Vagina (tissue), 2 donors: Measurements from ENCODE around the gene CAPZA3. TPM values are rescaled to one million over a fixed set of nuclear protein-coding genes. Genes with fewer than 3 reads are reported as not detected.

Source experiments
- DNase-seq, 2 donors: peaks; one replicate each; pipeline ENCODE4 v3.0.0-alpha.2; 2017; ENCODE audit errors: extremely low spot score in 2 of 2
- H3K27ac ChIP-seq: fragments of 200-600 bp; sonication (generic); one replicate; pipeline ENCODE4 v1.5.1; 2019
- H3K27me3 ChIP-seq: fragments of 200-600 bp; sonication (generic); one replicate; pipeline ENCODE4 v1.5.1; 2019
- H3K36me3 ChIP-seq, 2 donors: fragments of 200-600 bp; sonication (generic); one replicate each; pipeline ENCODE4 v1.5.1; 2017 to 2019
- H3K4me1 ChIP-seq: fragments of 200-600 bp; sonication (generic); one replicate; pipeline ENCODE4 v1.5.1; 2019
- H3K4me3 ChIP-seq, 2 donors: fragments of 200-600 bp; sonication (generic); 1 replicate in 1 of 2; 2 replicates in 1 of 2; pipeline ENCODE4 v1.5.1; 2016 to 2019
- H3K9me3 ChIP-seq: fragments of 200-600 bp; sonication (generic); one replicate; pipeline ENCODE4 v1.5.1; 2019
- CTCF ChIP-seq, 3 experiments: fragments of 450-650 bp in 2 of 3; fragments of 200-600 bp in 1 of 3; sonication (generic) in 1 of 3; IDR thresholded peaks; one replicate each; pipeline ENCODE4 v1.5.1; 2017 to 2019; ENCODE audit warnings: antibody characterized with exemption in 3 of 3, mild to moderate bottlenecking in 2 of 3, moderate library complexity in 2 of 3
- POLR2A ChIP-seq, 2 donors: fragments of 450-650 bp; IDR thresholded peaks; one replicate each; pipeline ENCODE4 v1.6.1; 2017; ENCODE audit warnings: antibody characterized with exemption in 2 of 2, mild to moderate bottlenecking in 2 of 2, moderate library complexity in 2 of 2
- POLR2AphosphoS5 ChIP-seq, 2 donors: sonication (generic); formaldehyde crosslinking; IDR thresholded peaks; one replicate each; pipeline ENCODE4 v1.9.0; 2017; ENCODE audit warnings: antibody characterized with exemption in 2 of 2, mild to moderate bottlenecking in 2 of 2, low read depth in 1 of 2; ENCODE audit not compliant: insufficient read depth in 1 of 2
- intact Hi-C: fragments of 100-400 bp; cut with DNase I; formaldehyde crosslinking; loops from one replicate; pipeline ENCODE4 v1.15.1; 2023
- total RNA-seq: library from RNA; depleted of rRNA; stranded (reverse); fragments of >200 nt; gene quantifications from one replicate; pipeline ENCODE4 v1.2.3, GENCODE V29; 2016

Gene CAPZA3
- total RNA-seq, 1 donor from 2014 or later = not detected

- no peaks in the 10 kb centered on the region for H3K27me3 ChIP-seq
- TF ChIP-seq POLR2A (IDR thresholded peaks at IDR 0.05) (no peak), POLR2AphosphoS5 (IDR thresholded peaks at IDR 0.05; ENCODE audit: insufficient read depth in 1 of 2, low read depth in 1 of 2) (no peak), CTCF (IDR thresholded peaks at IDR 0.05) (no peak)
- H3K4me3 ChIP-seq = no peak overlapping the region
- H3K27ac ChIP-seq = no peak overlapping the region
- H3K4me1 ChIP-seq = no peaks in the 10 kb centered on the region
- no peaks in the 10 kb centered on the region for H3K36me3 ChIP-seq
- no peak for DNase-seq
- H3K9me3 ChIP-seq = no peaks in the 10 kb centered on the region
- intact Hi-C loops = no loop called here
Measured at GRCh38 chr12:18747895-18748294, 10.0 kb downstream of the CAPZA3 start.

DNA sequence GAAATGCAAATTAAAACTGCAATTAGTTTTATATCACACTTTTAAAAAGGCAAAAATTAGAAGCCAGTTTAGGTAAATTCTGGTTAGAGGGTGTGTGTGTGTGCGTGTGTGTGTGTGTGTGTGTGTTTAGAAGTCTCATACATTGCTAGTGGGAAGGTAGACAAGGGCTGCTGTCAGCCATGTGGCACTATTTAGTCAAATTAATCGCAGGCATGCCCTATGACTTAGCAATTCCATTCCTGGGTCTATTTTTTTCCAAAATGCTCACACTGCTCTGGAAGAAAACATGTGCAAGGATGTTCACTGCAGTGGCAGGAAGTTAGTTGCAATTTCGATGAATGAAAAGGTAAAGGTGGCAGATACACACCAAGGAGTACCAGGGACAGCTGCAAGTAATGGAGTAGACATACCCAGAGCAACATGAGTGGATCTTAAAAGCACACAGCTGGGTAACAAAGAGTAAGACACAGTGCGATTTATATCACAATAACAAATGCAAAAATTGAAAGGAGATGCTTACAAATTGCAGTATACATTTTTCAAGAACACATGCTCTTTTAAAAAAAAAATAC, 11.6 kb downstream of the CAPZA3 start:
- H3K27me3 ChIP-seq = no peaks in the 10 kb centered on the region
- intact Hi-C loops = no loop called here
- no peak overlapping the region for H3K4me3 ChIP-seq
- no peaks in the 10 kb centered on the region for H3K36me3 ChIP-seq
- TF ChIP-seq CTCF (IDR thresholded peaks at IDR 0.05) = no peak
- TF ChIP-seq POLR2A (IDR thresholded peaks at IDR 0.05) = no peak
- no peak for TF ChIP-seq POLR2AphosphoS5 (IDR thresholded peaks at IDR 0.05; ENCODE audit: insufficient read depth in 1 of 2, low read depth in 1 of 2)
- H3K9me3 ChIP-seq = no peaks in the 10 kb centered on the region
- DNase-seq = no peak
- peaks cover 13% of the 10 kb centered on the region for H3K4me1 ChIP-seq
- H3K27ac ChIP-seq = no peak overlapping the region

- no peaks in the 10 kb centered on the region for H3K9me3 ChIP-seq
- no peak for DNase-seq
- H3K4me3 ChIP-seq = no peak overlapping the region
- H3K4me1 ChIP-seq = peaks cover 13% of the 10 kb centered on the region
- TF ChIP-seq CTCF (IDR thresholded peaks at IDR 0.05) (no peak), POLR2AphosphoS5 (IDR thresholded peaks at IDR 0.05; ENCODE audit: insufficient read depth in 1 of 2, low read depth in 1 of 2) (no peak), POLR2A (IDR thresholded peaks at IDR 0.05) (no peak)
- H3K27ac ChIP-seq = no peak overlapping the region
- intact Hi-C loops = no loop called here
- no peaks in the 10 kb centered on the region for H3K27me3 ChIP-seq
- H3K36me3 ChIP-seq = no peaks in the 10 kb centered on the region
Measured at GRCh38 chr12:18750085-18750484, 12.2 kb downstream of the CAPZA3 start.

GRCh38 chr12:18751866-18752265, 13.9 kb downstream of the CAPZA3 start:
- no peaks in the 10 kb centered on the region for H3K9me3 ChIP-seq
- TF ChIP-seq POLR2A (IDR thresholded peaks at IDR 0.05) (no peak), POLR2AphosphoS5 (IDR thresholded peaks at IDR 0.05; ENCODE audit: insufficient read depth in 1 of 2, low read depth in 1 of 2) (no peak), CTCF (IDR thresholded peaks at IDR 0.05) (no peak)
- intact Hi-C loops = no loop called here
- no peak for DNase-seq
- H3K36me3 ChIP-seq = no peaks in the 10 kb centered on the region
- no peak overlapping the region for H3K4me3 ChIP-seq
- H3K4me1 ChIP-seq = peaks cover 13% of the 10 kb centered on the region
- no peak overlapping the region for H3K27ac ChIP-seq
- H3K27me3 ChIP-seq = no peaks in the 10 kb centered on the region

DNA sequence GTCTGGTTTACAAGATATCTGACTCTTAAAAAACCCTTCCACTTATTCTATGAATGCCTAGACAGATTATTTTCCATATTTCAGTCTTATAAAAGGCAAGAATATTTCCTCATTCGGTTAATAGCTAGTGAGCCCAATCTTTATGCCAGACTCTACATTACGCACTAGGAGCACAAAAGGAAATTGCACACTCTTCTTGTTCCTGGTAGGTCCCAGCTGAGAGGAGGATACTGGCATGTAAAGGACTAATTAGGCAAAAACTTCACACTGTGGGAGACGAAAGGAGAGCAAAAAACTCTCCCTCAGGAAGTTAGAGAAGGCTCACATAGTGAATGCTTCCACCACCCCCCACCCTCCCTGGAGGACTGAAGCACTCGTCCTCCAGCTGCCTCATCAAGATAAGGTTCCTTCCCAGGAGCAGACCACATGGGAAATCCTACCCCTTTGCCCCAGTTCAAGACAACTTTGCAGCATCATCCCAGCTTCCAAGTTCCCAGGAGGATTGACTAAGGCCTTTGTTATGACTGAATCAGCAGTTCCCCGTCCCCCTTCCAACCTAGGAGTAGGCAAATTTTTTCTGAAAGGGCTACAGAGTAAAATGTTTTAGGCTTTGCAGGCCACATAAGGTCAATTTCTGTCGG, 14.5 kb downstream of the CAPZA3 start:
- H3K36me3 ChIP-seq = no peaks in the 10 kb centered on the region
- H3K9me3 ChIP-seq = no peaks in the 10 kb centered on the region
- no peak overlapping the region for H3K4me3 ChIP-seq
- peaks cover 13% of the 10 kb centered on the region for H3K4me1 ChIP-seq
- H3K27me3 ChIP-seq = no peaks in the 10 kb centered on the region
- no peak overlapping the region for H3K27ac ChIP-seq
- DNase-seq = no peak
- intact Hi-C loops = no loop called here
- TF ChIP-seq CTCF (IDR thresholded peaks at IDR 0.05) (no peak), POLR2A (IDR thresholded peaks at IDR 0.05) (no peak), POLR2AphosphoS5 (IDR thresholded peaks at IDR 0.05; ENCODE audit: insufficient read depth in 1 of 2, low read depth in 1 of 2) (no peak)
